Measurements from ENCODE around the gene MARCHF7.
A peak's percentile ranks its signal among the peaks of the same experiment; 100 is the strongest.
"Not testable (repeated sequence)": the region's sequence is repeated elsewhere in the genome, so short reads cannot be mapped to it uniquely, and the experiment has no call there.

Gene MARCHF7

DNA sequence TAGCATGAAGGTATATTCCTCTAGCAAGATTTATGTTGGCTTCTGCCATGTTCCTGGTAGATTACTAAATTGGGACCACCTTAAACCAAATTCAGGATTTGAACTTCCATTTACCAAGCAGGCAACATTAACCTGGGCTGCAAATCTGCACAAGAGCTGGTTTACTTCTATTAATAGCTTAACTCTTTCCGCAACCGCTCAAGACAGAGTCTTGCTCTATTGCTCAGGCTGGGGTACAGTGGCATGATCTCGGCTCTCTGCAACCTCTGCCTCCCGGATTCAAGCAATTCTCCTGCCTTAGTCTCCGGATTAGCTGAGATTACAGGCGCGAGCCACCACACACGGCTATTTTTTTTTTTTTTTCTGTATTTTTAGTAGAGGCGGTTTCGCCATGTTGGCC lies 8.4 kb downstream of the MARCHF7 start:
- no peak for DNase-seq (ENCODE audit: low read depth)

DNA sequence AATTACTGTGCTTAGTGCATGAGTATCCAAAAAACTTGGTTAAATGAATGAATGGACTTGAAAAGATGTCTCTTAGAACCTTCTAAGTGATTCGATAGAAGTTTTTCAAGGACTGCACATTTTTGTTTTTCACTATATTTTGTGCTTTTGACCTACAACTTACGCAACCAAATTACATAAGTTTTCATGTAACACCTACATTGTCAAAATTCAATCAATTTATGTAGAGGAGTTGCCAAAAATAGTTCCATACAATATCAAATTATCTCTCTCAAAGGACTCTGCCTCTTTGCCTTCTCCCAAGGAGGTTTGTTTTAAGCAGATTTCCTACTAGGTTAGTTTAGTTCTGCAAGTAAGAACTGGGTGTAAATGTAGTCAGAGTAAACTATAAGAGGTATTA lies 10.3 kb downstream of the MARCHF7 start:
- DNase-seq (ENCODE audit: low read depth) = no peak

DNA sequence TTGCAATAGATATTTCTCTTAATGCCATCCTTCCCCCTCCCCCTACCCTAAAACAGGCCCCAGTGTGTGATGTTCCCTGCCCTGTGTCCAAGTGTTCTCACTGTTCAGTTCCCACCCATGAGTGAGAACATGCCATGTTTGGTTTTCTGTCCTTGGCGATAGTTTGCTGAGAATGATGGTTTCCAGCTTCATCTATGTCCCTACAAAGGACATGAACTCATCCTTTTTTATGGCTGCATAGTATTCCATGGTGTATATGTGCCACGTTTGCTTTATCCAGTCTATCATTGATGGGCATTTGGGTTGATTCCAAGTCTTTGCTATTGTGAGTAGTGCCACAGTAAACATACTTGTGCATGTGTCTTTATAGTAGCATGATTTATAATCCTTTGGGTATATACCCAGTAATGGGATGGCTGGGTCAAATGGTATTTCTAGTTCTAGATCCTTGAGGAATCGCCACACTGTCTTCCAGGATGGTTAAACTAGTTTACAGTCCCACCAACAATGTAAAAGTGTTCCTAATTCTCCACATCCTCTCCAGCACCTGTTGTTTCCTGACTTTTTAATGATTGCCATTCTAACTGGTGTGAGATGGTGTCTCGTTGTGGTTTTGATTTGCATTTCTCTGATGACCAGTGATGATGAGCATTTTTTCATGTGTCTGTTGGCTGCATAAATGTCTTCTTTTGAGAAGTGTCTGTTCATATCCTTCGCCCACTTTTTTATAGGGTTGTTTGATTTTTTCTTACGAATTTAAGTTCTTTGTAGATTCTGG lies 12.7 kb downstream of the MARCHF7 start:
- DNase-seq (ENCODE audit: low read depth) = not testable (repeated sequence)

DNA sequence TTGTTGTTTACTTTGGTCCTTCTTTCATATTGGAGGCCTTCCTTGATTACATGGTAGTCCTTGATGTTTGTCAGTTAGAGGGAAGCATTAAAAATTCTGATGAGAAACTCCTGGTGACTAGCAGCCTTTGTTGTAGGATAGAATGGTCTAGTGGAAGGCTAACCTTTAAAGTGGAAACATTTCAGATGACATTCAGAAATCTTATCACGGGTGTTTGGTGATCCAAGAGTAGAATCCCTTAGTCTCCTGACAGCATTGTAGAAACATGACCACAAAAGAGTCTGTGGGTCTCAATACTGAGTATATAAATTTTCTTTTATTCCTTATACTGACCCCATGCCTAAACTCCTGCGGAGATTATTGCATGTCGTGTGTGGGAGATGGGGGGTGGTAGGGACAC lies 13.4 kb downstream of the MARCHF7 start:
- DNase-seq (ENCODE audit: low read depth) = no peak

DNA sequence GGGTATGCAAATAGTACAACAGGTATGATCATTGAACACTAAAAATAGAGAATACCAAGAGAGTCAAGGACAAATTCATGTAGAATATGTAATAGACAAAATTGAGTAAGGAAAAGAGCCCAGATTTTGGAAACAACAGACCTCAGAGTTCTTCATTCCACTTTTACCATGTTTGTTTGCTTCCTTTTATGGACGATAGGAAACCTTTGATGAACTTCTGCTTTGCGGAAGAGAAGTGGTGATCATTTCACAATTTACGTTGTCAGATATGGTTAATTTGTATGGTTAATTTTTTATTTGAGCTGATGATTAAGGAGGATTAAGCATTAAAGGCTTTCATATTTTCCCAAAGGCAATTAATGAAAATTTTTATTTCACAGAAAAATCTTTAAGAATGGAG lies 16.3 kb downstream of the MARCHF7 start:
- DNase-seq (ENCODE audit: low read depth) = no peak

DNA sequence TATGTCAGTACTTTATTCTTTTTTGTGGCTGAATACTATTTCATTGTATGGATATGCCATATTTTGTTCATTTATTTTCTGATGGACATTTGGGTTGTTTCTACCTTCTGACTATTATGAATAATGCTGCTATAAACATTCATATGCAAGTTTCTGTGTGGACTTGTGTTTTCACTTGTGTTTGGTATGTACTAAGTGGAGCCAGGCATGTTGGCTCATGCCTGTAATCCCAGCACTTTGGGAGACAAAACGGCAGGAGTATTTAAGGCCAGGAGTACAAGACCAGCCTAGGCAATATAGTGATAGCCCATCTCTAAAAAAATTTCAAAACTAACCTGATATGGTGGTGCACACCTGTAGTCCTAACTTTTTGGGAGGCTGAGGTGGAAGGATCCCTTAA lies 23.3 kb downstream of the MARCHF7 start:
- no peak for DNase-seq (ENCODE audit: low read depth)

DNA sequence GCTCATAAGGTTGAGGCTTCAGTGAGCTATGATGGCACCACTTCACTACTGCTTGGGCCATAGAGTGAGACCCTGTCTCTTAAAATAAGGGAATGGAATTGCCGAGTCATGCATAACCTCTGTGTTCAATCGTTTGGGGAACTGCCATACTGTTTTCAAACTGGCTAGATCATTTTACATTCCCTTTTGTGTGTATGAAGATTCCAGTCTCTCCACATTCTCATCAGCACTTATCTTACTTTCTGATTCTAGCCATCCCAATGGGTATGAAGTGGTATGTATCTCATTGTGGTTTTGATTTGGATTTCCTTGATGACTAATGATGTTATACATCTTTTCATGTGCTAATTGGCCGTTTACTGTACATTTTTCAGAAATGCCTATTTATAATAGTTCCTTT lies 23.7 kb downstream of the MARCHF7 start:
- DNase-seq (ENCODE audit: low read depth) = no peak

DNA sequence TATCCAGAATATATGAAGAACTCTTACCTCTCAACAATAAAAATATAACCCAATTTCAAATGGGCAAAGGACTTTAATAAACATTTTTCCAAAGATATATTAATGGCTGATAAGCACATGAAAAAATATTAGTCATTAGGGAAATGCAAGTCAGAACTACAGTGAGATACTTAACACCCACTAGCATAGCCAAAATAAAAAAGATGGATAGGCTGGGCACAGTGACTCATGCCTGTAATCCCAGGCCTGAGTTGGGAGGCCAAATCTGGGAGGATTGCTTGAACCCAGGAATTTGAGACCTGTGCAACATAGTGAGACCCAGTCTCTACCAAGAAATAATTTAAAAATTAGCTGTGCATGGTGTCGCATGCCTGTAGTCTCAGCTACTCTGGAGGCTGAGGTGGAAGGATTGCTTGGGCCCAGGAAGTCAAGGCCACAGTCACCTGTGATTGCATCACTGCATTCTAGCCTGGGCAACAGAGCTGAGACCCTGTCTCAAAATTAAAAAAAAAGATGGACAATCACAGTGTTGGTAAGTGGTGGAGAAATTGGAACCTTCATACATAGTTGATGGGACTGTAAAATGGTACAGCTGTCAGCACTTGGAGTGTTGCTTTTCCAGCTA lies 25.1 kb downstream of the MARCHF7 start:
- no peak for DNase-seq (ENCODE audit: low read depth)

DNA sequence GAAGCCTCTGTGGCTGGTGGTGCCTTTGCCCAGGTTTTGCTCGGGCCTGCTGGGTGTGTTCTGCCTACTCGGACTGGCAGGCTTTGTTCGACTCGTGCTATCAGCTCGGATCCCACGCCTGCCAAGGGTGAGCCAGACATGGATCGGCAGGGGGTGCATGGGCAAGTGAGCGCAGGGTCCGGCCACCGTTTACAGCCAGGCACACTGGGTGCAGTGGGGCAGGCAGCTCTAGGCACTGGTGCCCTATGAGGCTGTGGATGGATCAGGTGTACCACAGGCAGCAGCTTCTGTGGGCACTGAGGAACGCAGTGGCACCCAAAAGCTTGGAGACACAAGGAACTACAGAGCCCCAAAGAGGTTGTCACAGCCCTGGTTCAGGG lies 25.6 kb downstream of the MARCHF7 start:
- no peak for DNase-seq (ENCODE audit: low read depth)

DNA sequence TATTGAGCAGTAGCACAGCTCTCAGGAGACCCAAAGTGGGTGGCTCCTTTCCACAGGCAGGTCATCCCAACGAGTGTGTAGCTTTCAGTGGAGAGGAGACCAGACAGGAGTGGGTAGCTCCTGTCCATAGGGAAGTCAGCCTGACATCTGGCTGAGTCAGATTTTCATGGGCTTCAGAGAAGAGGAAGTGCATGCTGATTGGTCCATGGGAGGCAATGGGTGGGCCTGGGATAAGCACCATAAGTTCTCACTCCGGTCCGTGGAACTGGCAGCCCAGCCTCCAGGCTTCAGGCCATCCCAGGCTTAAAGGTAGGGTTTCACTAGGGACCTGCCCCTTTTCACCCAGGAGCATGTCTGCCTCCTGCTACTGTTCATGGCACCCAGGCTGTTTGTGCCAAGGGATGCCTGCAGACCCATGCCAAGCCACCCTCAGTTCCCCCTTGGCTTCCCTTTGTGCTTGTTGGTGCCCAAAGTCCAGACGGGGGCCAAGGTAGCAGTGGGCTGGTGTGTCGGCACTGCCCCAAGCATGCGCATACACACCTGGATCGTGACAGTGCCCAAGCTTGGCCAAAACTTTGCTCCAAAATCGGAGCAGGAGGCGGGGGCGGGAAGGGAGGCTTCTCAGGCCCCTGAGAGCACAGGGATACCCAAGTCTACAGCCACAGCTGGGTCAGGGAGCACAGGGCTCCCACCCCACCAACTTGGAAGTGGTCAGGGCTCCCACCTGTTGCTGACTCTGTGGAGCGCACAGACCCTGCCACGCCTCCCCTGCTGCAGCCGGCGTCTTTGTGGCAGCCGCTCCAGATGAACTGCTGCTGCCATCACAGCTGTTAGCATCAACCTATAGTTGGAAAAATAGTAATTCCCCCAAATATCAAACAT lies 26.4 kb downstream of the MARCHF7 start:
- no peak for DNase-seq (ENCODE audit: low read depth)

DNA sequence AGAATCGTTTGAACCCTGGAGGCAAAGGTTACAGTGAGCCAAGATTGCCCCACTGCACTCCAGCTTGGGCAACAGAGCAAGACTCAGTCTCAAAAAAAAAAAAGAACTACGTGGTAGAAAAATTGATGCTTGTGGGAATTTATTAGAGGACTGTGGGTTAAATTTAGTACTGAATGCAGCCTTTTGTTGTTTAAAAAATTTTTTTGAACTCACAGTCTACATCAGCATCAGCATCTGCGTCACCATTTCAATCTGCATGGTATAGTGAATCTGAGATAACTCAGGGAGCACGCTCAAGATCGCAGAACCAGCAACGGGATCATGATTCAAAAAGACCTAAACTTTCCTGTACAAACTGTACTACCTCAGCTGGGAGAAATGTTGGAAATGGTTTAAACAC lies 30.5 kb downstream of the MARCHF7 start:
- DNase-seq (ENCODE audit: low read depth) = no peak

DNA sequence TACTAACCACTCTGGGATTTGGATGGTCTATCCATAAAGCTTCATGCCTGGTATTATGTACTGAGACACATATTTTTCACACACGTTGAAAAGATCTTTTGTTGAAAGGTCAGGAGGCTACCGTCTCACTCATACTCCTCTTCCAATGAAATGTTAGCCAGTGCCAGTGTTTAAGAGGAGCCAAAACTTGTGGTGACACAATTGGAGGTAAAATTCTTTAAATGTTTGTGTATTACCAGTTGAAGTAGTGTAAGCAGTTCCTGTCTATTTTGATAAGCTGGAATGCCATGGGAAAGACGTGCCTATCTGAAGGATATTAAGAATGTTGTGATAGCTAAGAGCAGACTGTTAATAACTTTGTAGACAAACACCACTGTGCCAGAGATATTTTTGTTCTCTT lies 32.1 kb downstream of the MARCHF7 start:
- peak; percentile 38 for DNase-seq (ENCODE audit: low read depth)

DNA sequence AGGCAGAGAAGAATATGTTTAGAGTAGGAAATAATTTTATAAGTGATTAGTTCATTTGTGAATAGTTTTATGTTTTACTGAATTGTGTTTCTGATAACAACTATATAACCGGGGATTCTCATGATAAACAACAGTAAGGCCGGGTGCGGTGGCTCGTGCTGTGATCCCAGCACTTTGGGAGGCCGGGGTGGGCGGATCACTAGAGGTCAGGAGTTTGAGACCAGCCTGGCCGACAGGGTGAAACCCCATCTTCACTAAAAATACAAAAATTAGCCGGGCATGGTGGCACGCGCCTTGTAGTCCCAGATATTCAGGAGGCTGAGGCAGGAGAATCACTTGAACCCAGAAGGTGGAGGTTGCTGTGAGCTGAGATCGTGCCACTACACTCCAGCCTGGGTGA lies 32.9 kb downstream of the MARCHF7 start:
- DNase-seq (ENCODE audit: low read depth) = not testable (repeated sequence)

DNA sequence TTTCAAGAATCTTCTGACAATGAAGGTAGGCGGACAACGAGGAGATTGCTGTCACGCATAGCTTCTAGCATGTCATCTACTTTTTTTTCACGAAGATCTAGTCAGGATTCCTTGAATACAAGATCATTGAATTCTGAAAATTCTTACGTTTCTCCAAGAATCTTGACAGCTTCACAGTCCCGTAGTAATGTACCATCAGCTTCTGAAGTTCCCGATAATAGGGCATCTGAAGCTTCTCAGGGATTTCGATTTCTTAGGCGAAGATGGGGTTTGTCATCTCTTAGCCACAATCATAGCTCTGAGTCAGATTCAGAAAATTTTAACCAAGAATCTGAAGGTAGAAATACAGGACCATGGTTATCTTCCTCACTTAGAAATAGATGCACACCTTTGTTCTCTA lies 35.8 kb downstream of the MARCHF7 start:
- no peak for DNase-seq (ENCODE audit: low read depth)

DNA sequence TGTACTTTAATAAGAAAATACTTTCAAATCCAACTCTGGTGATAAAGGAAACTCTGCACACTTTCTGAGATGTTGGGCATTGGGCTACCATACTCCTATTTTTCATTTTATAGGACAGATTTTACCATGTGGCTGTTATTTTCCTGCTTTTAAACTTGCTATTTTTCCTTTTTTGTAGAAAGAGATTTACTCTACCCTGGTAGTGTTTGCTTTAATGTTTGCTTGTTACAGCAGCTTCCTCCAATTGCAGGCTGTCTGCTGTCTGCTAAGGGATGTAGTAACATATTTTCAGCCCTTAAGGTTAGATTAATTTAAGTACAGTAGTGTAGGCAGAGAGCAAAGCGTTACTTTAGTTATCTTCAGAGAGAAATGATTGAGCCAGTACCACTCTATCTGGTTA lies 38.6 kb downstream of the MARCHF7 start:
- DNase-seq (ENCODE audit: low read depth) = no peak

DNA sequence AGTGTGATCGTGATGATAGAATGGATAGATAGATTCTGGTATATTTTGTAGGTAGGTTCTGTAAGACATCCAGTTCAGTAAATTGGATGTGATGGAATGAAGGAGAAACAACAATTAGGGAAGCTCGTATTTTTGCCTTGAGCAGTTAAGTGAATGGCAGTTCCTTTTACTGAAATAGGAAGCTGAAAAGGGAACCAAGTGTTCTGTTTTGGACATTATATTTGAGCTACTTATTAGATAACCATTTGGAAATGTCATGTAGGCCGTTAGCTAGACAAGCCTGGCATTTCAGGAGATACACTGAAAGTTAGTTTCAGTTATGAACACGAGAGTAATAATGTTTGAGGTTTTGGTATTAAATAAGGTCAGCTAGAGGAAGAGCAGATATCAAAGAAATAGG lies 41.5 kb downstream of the MARCHF7 start:
- DNase-seq (ENCODE audit: low read depth) = no peak

DNA sequence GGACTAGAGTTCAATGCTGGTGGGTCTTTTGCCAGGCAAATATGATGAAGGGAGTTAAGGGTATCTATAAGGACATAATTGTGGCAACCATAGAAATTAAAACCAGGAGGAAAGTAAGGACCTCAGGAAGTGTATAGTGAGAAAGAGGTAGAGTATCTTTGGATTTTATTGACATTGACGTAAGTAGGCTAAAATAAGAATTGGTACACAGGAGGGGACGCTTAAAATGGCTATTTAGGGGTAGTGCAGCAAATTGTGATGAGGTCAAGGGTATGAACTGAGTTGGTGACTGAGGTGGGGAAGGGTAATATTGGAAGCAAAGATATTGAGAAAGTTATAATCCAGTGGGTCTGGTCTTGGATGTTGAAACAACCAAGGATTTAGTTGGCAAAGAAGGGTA lies 42.7 kb downstream of the MARCHF7 start:
- no peak for DNase-seq (ENCODE audit: low read depth)

DNA sequence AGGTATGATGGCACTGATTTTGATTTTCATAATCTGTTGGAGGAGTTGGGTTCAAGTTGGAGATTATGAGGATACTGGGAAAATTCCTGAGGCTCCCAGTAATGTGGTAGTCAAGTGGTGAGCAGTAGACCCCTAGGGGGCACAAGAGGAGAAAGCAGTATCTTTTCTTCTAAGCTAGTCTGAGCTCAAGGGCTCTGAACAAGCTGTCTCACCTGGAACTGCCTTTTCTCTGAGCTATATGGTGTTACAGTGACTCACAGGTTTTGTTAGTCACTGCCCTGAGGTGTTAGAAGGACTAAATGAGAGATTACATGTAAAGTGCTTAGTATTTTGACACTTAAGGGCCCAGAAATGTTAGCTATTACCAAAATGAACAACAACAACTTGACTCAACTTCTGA lies 43.5 kb downstream of the MARCHF7 start:
- peak; percentile 31 for DNase-seq (ENCODE audit: low read depth)

DNA sequence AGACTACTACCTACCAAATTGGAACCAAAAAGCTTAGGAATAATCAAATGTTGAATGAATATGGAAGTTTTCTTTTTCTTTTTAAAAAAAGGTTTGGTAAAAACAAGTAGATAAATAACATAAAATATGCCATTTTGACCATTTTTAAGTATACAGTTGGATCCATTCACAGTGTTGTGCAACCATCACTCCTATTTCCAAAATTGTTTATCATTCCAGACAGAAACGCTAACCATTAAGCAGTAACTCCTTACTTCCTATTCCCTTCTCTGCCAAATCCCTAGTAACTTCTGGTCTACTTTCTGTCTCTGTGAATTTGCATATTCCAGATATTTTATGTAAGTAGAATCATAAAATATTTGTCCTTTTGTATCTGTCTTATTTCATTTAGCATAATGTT lies 45.9 kb downstream of the MARCHF7 start:
- DNase-seq (ENCODE audit: low read depth) = no peak

DNA sequence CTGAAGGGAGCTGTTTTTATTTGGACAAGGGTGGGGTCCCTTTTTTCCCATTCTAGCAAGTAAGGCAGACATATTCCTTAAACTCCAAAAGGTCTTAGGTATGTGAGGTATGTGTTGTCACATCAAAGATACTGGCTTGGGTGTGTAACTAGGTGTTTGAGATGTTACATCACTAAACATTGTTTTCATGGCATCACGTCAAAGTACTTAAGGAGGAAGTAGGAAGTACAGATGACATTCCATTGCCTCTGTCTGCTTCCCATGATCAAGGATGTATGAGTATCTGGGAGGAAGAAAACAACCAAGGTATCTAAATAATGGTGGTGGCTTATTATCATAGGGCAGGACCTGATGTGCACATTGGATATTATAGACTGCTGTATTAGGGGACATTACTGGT lies 46.4 kb downstream of the MARCHF7 start:
- no peak for DNase-seq (ENCODE audit: low read depth)

DNA sequence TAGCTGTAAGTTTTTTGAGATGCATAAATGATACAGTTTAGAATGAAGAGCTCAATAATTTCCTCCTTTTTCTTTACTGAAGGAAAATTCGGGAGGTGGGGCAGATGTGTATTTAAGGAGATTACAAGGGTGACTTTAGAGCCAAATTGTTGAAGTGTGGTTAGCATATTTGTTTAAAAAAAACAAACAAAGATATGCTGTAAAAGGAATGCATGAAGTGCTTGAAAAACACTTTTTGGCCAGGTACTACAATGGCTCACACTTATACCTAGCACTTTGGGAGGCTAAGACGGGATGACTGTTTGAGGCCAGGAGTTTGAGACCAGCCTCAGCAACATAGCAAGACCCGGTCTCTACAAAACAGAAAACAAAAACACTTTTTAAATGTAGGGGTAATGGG lies 47.3 kb downstream of the MARCHF7 start:
- DNase-seq (ENCODE audit: low read depth) = no peak

DNA sequence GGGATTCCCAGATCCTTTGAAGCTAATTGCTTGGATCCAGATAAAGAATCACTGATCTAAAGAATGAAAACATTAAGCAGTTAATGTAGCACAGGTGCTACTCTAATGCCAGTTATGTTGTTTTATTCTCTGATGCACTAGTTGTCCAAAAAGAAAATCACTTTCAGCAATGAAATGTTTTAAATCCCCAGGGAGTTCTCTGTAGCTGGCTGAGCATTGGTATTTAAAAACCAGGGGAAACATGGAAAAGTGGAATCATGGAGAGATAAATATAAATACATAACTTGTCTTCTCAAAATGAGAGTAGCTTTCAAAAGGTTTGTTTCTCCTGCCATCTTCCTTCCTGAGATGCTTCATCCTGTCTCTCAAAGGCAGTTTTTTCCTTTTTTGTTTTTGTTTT lies 48.0 kb downstream of the MARCHF7 start:
- DNase-seq (ENCODE audit: low read depth) = no peak

DNA sequence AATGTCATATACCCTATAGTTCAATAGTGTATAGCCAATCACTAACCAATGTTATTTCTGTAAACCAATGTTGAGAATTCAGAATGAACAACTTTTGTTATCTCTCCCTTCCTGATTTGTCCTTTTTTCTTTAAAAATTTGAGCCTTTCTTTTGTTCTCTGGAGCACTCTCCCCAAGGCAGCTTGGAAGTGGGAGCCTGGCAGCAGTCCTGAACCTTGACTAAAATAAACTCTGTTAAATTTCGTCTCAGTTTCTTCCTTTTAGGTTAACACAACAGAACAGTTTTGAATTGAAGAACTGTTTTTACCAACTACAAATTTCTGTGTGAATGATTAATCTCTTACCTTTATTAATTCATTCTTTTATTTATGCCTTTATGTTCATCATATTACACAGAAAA lies 49.8 kb downstream of the MARCHF7 start:
- no peak for DNase-seq (ENCODE audit: low read depth)

All from non-pigmented ciliary epithelial cell (primary cell).